ENCODE measurements around the gene GPR89A.

GRCh38 chr1:145601593-145601992, 6.2 kb upstream of the GPR89A start:
- TF ChIP-seq, protein P1, sequence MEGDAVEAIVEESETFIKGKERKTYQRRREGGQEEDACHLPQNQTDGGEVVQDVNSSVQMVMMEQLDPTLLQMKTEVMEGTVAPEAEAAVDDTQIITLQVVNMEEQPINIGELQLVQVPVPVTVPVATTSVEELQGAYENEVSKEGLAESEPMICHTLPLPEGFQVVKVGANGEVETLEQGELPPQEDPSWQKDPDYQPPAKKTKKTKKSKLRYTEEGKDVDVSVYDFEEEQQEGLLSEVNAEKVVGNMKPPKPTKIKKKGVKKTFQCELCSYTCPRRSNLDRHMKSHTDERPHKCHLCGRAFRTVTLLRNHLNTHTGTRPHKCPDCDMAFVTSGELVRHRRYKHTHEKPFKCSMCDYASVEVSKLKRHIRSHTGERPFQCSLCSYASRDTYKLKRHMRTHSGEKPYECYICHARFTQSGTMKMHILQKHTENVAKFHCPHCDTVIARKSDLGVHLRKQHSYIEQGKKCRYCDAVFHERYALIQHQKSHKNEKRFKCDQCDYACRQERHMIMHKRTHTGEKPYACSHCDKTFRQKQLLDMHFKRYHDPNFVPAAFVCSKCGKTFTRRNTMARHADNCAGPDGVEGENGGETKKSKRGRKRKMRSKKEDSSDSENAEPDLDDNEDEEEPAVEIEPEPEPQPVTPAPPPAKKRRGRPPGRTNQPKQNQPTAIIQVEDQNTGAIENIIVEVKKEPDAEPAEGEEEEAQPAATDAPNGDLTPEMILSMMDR (IDR thresholded peaks at IDR 0.05): no peak
- TF ChIP-seq POLR2A (IDR thresholded peaks at IDR 0.05): no peak
